Activated naive CD4-positive, alpha-beta T cell (primary cell): ENCODE measurements around the gene CYP1A2.
"Not testable (repeated sequence)": the region's sequence is repeated elsewhere in the genome, so short reads cannot be mapped to it uniquely, and the experiment has no call there.

Source experiments
- DNase-seq, 4 experiments: peaks; one replicate each; lab custom pipeline; 2025; lab: John Stamatoyannopoulos, UW

Gene CYP1A2

DNA sequence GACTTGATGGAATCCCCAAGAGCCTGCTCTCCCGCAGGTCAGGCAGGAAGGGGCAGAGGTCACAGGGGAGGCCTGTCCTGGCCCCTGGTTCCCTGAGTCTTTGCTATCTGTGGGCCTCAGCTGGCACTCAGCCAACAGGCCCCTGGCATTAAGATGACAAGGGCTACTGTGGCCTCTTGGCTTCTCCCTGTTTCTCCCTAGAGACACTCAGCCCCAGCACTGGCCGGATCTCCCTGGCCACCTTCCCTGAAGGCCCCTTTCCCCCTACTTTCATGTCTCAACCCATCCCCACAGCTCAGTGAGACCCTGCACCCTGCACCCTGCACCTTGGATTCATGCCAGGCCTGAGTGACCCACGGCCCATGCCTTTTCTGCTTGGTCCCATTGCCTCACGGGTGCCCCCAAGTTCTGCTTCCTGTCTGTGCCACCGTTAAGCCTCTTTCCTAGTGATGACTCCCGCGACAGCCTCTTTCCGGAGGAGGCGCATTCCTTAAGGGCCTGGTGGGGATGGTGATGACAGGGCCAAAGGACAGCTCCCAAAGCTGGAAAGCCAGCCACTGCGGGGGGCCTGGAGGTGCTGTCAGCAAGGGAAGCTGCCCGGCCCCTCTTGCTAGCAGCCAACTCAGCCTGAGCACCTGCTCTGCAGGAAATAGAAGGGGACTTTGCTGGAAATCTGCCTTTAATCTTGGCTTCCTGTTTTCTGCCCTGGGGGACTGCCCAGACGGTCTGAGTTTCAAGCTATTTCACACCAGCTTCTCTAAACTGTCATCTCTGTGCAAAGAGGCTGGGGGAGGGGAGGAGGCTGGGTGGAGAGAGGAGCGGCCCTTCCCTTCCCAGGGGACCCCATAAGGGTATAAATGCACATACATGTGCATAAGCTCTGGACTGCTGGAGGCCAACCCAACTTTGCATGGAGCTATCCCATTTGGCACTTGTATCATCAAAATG, 28.4 kb downstream of the CYP1A2 start:
- DNase-seq = peak in 2 of 4 experiments; percentile 47 to 54

DNA sequence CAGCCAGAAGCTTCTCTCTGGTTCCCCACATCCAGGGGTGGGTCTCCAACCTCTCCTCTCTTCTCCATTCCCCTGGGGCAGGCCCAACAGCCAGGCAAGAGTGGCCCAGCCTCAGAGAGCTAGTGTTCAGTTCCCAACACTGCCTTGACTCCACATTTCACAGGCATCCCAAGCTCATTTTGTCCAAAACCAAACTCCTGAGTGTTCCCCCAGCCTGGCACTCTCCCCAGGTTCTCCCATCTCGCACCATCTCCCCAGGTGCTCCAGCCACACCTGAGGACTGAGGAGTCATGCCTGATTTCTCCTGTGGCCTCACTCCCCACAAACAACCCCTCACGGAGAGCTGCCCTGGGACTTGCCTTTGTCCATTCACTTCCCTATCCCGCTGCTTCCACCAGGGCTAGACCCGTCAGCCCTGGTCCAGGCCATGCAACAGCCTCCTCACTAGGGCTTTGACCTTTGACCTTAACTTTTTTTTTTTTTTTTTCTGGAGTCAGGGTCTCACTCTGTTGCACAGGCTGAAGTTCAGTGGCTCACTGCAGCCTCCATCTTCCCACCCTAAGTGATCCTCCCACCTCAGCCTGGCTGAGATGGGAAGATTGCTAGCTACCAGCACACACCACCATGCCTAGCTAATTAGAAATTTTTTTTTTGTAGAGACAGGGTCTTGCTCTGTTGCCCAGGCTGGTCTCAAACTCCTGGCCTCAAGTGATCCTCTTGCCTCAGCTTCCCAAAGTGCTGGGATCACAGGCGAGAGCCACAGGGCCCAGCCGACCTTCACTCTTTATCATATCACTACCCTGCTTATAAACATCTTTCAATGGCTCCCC, 29.3 kb downstream of the CYP1A2 start:
- no peak for DNase-seq

DNA sequence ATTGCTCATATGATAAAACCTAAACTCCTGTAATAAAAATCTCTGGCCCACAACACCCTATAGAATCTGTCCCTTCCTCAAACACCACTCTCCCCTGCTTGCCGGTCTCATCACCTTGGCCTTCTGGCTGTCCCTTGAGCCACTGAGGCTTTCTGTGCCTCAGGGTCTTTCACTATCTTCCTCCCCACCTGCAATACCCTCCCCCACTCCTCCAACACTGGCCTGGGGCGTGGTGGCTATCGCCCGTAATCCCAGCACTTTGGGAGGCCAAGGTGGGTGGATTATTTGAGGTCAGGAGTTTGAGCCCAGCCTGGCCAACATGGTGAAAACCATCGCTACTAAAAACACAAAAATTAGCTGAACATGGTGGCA, 29.9 kb downstream of the CYP1A2 start:
- DNase-seq = no peak

DNA sequence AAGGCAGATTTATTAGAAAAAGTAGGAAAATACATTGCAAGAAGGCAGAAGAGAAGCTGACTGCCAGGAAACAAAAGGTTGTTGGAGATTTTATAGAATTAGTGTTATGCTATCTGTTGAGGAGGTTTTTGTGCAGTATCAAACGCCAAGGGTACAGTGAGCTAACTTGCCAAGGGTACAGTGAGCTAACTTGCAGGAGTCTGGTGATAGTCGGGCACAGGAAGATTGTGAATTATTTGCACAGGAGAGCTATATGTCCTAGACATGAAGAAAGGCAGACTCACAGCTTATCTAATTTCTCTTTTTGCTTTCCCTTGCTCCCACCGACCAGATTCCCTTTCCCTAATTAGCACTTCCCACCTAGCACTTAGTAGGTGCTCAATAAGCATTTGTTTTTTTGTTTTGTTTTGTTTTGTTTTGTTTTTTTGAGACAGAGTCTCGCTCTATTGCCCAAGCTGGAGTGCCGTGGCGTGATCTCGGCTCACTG, 30.6 kb downstream of the CYP1A2 start:
- no peak for DNase-seq

DNA sequence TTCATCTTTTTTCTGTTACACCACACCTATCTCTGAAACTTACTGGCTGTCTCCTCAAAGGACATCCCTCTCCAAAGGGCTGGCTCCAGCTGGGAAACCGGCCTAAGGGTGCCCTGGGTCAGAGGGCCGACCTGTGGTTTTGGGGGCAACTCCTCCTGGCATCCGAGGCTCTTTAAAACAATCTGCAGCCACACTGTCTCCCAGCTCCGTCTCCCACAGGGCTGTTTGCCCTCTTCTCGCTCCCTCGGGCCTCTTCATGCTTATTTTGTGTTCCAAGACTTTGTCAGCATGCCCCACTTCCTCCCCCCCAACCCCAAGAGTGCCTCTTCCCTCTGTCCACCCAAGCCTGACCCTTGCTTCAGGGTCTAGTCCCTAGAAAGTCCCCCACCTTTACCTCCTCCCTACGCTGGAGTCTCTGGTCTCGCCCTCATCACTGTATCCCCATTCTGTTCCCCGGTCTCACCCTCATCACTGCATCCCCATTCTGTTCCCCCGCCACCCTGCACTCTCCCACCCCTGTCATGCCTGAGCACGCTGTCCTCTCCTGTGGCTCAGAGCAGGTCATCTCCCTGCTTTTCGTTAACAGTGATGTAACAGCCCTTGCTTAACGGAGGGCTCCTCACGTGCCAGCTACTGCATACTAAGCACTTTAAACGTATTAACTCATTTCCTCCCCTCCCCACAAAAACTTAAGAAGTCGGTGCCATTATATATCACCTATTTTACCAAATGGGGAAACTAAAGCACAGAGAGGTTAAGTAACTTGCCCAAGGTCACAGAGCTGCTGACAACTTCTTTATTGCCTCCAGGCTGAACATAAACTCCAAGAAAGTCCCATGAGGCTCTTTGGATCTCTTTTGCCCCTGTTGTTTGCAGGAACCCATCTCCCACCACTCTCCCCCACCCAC, 32.1 kb downstream of the CYP1A2 start:
- no peak for DNase-seq

DNA sequence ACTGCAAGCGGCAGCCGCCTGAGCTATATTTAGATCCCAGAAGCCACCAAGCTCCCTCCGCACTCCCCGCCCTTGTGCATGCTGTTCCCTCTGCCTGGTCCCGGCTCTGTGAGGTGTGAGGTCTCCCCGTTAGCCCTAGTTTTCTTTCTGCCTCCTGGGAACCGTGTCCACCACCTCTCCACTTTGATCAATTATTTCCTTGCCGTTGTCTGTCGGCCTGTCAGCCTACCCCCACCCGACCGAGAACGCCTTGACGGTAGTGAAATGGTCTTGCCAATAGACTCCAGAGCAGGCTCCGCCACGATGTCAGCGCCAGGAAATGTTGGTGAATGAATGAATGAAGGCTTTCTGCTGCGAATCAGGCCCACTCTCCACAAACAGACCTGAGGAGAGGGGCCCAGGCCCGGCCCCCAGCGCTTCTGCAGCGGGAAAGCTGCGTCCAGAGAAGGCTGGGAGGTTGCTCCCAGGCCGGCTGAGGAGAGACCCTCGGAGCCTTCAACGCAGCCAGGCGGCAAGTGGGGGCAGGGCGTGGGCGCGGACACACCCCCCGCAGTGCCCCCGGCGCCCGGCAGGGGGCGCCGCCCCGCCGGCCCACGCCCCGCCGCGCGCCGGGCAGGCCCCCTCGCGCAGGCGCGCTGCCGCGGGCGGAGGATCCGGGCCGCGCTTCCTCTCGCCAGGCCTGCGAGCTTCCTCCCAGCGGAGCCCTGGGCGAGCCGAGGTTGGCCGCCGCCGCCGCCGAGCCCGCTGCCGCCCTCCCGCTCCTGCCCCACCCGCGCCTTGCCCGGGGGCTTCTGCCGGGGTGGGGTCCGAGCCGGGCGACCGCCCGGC, 33.0 kb downstream of the CYP1A2 start, which contains the start of gene CSK:
Gene CSK, plus strand, starts transcription at position 650 of the 828 bp plus-strand sequence. CDS start 16,218 bp downstream, outside the sequence.
- DNase-seq = peak in 3 of 4 experiments; percentile 37 to 78 (median 57)

DNA sequence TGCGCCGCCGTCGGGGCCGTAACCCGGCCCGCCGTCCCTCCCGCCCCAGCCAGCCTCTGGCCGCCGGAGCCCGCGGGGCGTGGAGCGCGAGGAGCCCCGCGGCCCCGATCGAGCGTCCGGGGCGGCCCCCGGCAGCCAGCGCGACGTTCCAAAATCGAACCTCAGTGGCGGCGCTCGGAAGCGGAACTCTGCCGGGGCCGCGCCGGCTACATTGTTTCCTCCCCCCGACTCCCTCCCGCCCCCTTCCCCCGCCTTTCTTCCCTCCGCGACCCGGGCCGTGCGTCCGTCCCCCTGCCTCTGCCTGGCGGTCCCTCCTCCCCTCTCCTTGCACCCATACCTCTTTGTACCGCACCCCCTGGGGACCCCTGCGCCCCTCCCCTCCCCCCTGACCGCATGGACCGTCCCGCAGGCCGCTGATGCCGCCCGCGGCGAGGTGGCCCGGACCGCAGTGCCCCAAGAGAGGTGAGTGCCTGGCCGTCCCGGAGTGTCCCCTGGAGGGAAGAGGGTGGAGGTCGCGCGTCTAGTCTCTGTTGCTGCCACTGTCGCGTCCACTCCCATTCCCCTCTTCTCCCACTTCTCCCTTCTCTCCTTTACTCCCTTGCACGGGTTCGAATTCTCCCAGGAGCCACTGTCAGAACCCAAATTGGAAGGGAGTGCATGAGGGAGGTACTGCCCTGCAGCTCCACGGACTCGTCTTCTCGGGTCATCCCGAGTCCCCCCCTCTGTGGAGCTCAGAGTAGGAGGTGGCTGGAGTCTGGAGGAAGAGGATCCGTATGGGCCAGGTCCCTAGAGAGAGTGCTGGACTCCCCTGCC, 33.8 kb downstream of the CYP1A2 start:
- peak in 3 of 4 experiments; percentile 34 to 70 (median 59) for DNase-seq

DNA sequence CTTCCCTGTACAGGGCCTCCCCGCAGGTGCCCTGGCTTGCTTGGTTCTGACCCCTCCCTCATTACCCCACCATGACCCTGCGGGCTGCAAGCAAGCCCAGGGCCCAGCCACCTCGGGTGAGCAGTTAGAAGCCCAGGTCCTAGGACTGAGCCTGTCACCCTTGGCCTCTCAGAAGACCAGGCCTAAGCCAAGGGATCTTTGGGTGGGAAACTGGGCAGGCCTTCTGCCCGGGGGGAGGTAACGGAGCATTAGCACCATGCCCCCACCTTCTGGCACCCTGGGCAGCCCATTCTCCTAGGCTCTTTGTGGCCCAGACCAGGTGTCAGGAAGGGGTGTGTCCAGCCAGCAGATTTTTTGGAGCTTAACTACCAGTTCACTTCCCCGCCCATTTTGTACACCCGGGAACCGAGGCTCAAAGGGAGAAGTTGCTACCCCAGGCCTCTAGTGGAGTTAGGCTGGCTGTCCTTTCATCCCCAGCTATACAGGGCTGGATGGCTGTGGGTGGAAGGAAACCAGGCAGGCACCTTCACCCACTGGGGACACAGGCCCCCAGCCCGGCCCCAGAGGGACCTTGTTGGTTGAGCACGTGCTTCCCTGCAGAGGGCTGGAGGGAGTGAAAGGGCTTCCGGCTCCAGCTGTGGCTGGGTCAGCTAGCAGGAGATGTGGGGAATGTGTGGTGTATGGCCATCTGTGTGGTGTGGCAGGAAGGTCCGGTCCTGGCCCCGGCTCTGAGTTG, 34.6 kb downstream of the CYP1A2 start:
- DNase-seq = no peak

DNA sequence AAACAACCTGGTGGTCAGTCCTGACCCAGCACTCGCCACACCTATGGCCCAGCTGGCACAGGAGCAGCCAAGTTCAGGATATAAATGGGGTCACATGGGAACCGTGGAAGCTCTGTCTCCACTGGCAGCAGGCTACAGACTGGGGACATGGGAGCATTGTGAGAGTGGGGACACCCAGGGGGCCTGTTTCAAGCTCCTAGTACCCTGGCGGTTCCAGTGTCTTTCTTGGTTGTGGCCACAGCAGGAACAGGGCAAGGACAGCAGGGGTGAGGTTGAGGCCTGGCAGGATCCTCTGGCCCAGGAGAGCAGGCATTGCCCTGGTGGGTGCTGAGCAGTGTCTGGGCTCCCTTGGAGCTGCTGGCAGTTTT, 35.1 kb downstream of the CYP1A2 start:
- no peak for DNase-seq

DNA sequence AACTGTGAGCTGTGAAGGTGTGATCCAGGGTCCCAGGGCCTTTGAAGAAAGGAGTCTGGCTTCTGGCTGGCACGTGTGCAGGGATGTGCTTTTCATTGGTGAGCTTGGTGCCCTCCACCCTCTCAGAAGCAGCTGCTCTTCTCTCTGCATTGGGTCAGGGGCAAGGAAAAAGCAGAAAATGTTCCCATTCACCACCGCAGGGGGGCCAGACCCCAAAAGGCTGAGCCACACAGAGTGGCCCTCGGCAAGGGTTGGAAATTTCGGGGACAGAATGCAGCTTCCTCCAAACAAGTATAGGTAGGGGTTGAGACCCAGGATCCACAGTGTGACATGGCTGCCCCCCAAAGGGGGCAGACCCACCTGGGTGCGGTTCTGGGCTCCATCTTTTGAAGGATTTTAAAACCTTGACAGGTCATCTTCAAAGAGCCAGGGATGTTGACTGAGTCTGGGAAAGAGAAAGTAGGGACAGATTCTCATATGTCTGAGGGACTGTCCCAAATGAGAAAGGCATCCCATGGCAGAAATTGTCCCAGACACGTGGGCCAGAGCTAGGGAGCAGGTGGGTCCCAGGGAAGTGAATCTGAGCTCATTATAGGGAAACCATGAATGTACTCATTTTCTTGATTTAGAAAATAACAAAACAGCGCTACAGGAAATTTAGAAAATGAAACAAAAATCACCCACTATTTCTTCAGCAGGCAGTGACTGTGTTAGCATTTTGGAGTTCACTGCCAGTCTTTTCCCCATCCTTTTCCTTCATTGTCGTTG, 36.0 kb downstream of the CYP1A2 start:
- no peak for DNase-seq

DNA sequence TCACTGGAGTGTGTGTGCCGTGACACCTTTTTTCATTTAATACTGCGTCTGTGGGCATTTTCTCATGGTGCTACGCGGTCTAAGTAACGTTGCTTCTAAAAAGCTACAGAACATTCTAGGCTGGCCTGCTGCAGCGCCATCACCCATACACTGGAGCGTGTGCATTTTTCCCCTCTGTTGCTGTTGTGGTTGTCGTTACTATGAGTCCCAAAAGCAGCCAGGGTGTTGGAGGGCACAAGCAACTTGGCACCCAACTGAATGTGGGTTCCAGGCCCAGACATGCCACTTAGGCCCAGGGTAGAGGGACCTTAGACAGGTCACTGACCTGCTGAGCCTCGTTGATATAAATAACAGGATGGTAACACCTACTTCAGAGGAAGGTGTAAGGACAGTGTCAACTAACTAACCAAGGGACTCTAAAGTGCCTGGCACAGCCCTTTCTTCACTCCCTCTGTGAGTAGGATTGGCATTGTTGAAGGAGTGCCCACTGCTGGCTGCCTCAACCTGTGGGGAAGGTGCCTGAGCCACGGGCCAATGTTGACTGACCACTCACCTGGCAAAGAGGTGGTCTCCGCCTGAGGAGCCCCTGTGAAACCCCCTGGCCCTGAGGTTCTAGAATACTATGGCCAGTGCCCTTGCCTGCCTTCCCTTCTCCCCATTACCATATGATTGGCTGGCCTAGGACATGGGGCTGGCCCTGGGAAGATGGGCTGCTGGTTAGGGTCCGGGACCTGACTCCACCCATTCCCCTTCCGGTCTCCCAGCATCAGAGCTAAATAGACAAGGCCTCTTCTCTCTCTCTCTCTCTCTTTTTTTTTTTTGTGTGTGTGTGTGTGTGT, 36.8 kb downstream of the CYP1A2 start:
- no peak for DNase-seq

DNA sequence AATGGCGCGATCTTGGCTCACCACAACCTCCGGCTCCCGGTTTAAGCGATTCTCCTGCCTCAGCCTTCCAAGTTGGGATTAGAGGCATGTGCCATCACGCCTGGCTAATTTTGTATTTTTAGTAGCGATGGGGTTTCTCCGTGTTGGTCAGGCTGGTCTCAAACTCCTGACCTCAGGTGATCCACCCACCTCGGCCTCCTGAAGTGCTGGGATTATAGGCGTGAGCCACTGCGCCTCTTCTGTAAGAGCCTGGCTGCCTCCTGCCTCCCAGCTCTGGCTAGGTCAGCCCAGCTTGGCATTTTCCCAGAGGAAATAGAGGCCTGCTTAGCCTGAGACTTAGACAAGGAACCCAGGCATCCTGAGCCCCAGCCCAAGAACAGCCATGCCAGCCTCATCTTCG, 37.4 kb downstream of the CYP1A2 start:
- not testable (repeated sequence) for DNase-seq

DNA sequence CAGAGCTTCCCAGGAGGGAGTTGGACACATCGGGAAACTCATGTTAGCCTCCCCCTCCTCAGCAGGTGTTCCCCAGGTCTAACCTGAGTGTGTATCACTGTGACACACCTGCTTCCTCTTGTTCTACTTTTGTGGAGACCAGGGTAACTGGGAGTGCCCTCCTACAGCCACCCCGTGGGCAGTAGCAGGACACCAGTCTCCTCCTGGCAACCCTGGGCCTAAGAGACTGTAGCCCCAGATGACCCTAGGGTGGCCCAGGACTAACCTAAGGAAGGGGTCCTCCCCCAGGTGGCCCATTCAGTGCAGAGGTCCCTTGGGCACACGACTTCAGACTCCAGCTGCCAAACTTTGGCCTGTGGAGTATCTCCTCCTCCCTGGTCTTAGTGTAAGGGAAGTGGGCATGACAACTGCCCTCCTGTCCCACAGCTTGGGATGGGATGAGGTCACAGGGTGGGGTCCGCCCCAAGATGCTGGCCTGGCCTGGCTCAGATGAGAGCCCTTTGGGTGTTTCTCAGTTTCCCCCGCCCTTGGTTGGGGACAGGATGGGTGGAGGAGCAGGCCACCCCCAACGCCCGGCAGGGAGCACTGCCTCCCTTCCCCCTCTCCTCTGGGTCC, 38.0 kb downstream of the CYP1A2 start:
- DNase-seq = no peak

DNA sequence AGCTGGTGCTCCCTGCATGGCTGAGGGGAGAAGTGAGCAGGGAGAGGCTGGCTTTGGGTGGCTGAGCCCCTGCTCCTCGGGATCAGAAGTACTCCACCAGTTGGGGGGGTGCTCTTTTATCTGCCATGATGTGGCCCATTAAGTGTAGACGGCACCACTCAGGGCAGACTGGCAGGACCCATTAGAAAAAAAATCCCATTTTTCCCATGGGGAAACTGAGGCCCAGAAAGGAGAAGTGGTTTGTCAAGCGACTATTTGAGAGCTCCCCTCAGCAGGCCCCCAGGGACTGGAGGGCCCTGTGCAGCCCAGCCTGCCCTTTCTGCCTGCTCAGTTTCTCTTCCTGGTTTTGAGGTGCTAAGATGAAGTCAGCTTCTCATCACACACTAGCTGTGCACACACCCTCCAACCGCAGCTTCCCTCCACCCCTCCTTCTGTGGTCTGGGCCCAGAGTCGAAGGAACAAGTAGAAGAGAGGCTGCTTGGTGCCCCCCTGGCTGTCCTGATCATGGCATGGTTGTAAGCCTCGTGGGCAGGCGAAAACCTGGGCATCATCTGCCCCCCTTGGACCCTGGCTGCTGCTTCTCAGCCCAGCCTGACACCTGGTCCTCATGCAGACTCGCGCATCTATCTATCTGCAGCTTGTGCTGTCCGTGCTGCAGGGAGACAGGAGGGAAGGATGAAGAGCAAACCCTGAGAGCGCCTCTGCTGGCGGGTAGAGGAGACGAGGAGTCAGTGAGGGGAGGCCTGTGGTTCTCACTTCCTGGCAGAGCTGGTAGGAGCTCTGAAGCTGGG, 38.8 kb downstream of the CYP1A2 start:
- DNase-seq = peak; percentile 57 to 77 (median 76)

DNA sequence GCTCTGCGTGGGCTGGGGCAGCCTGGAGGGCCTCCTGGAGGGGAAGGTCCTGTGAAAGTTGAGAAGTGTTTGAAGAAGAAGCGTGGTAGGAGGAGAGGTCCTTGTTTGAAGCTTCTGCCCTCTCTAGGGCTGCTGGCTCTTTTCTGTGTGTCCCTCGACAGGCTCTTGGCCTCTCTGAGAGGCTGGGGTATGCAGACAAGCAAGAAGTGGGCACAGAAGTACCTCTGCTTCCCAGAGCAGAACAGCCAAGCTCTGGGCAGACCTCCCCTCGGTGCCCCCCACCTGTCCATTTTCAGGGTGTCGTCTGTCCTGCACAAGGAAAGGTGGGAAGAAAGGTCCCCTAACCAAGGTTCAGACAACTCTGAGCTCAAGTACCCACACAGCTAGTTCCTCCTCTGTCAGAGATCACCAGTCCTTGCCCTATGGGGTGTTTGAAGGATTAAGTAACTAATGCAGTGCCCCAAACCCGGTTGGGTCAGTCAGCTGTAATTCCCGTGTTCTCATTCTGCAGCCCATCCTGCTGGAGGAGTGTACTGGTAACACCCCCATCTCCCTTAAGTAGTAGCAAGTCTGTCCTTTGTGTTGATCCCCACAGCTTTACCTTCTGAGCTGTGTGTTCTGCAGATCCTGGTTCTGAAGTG, 39.5 kb downstream of the CYP1A2 start:
- DNase-seq = no peak
